ENCODE measurements around the gene PPP2R2C.

PPP2R2C gene

GRCh38 chr4:6472387-6473263, at the start of gene PPP2R2C:
Gene PPP2R2C, minus strand, starts transcription at chr4:6472614. Its CDS starts 385 bp downstream, at chr4:6472229.
- no peak for DNase-seq

GRCh38 chr4:6520978-6521377, 48.6 kb upstream of the PPP2R2C start:
- DNase-seq, result no peak

GRCh38 chr4:6520051-6520636, 47.7 kb upstream of the PPP2R2C start:
- no peak for DNase-seq

GRCh38 chr4:6517171-6517570, 44.8 kb upstream of the PPP2R2C start:
- DNase-seq, result no peak

- DNase-seq, result no peak
Measured at GRCh38 chr4:6516762-6517161, 44.3 kb upstream of the PPP2R2C start.

- DNase-seq, result no peak
Measured at GRCh38 chr4:6516281-6516680, 43.9 kb upstream of the PPP2R2C start.

- DNase-seq, result no peak
Measured at GRCh38 chr4:6513678-6514077, 41.3 kb upstream of the PPP2R2C start.

- no peak for DNase-seq
Measured at GRCh38 chr4:6509587-6509986, 37.2 kb upstream of the PPP2R2C start.

GRCh38 chr4:6507345-6507744, 34.9 kb upstream of the PPP2R2C start:
- no peak for DNase-seq

- DNase-seq, result no peak
Measured at GRCh38 chr4:6506616-6507140, 34.3 kb upstream of the PPP2R2C start.

- DNase-seq, result no peak
Measured at GRCh38 chr4:6504900-6505496, 32.6 kb upstream of the PPP2R2C start.

GRCh38 chr4:6502747-6503465, 30.5 kb upstream of the PPP2R2C start:
- no peak for DNase-seq

- DNase-seq, result no peak
Measured at GRCh38 chr4:6502147-6502546, 29.7 kb upstream of the PPP2R2C start.

GRCh38 chr4:6501171-6501570, 28.8 kb upstream of the PPP2R2C start:
- DNase-seq, result no peak

GRCh38 chr4:6500481-6501140, 28.2 kb upstream of the PPP2R2C start:
- DNase-seq, result no peak

GRCh38 chr4:6499238-6499600, 26.8 kb upstream of the PPP2R2C start:
- no peak for DNase-seq

GRCh38 chr4:6498511-6499237, 26.3 kb upstream of the PPP2R2C start:
- DNase-seq, result no peak

GRCh38 chr4:6497796-6498195, 25.4 kb upstream of the PPP2R2C start:
- DNase-seq, result no peak

- no peak for DNase-seq
Measured at GRCh38 chr4:6495736-6496135, 23.3 kb upstream of the PPP2R2C start.

- no peak for DNase-seq
Measured at GRCh38 chr4:6495296-6495590, 22.8 kb upstream of the PPP2R2C start.

GRCh38 chr4:6494431-6495295, 22.2 kb upstream of the PPP2R2C start:
- DNase-seq, result no peak
